22Rv1 (cell line): ENCODE data around the gene LRRC14B.

ENCODE experiments used
- ZFX ChIP-seq: fragments of 450-650 bp; IDR thresholded peaks from 2 replicates; pipeline ENCODE4 v1.6.1; 2017; ENCODE audit warnings: antibody characterized with exemption, borderline replicate concordance
- TF ChIP-seq, protein P1 (sequence below): fragments of 450-650 bp; IDR thresholded peaks from 2 replicates; pipeline ENCODE4 v1.5.1; 2017; ENCODE audit warnings: mild to moderate bottlenecking

DNA sequence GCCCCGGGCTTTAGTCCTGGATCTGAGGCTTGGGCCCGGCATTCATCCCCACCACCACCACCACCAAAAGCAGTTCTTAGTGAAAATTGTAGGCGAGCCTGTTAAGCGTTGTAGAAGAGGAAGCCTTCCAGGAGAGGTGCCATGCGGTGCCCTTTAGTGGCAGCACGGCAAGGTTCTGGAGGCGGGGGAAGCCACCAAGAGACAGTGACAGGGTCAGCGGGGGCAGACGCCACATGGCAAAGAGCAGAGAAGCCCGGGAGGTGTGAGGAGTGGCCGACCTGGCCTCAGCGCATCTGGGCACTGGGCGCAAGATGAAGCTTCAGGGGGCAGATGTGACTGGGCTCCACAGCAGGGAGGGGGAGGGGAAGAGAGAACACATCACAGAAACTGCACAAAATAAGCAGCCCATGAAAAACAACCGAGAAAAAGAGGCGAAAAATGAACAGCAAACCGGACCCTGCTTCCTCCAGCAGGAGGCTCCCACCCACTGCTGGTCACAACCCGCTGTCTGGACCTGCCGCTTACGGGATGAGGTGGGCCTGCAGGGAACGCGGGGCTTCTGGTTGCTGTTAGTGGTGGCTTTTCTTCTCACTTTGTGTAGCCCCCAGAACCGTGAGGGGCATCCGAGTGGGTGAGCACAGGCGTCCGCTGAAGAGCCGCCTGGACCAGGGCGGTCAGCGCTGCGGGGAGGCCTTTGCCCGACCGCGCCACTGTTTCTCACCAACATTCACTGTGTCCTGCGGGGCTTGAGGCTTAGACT is 4.3 kb downstream of the LRRC14B start:
- TF ChIP-seq, protein P1, sequence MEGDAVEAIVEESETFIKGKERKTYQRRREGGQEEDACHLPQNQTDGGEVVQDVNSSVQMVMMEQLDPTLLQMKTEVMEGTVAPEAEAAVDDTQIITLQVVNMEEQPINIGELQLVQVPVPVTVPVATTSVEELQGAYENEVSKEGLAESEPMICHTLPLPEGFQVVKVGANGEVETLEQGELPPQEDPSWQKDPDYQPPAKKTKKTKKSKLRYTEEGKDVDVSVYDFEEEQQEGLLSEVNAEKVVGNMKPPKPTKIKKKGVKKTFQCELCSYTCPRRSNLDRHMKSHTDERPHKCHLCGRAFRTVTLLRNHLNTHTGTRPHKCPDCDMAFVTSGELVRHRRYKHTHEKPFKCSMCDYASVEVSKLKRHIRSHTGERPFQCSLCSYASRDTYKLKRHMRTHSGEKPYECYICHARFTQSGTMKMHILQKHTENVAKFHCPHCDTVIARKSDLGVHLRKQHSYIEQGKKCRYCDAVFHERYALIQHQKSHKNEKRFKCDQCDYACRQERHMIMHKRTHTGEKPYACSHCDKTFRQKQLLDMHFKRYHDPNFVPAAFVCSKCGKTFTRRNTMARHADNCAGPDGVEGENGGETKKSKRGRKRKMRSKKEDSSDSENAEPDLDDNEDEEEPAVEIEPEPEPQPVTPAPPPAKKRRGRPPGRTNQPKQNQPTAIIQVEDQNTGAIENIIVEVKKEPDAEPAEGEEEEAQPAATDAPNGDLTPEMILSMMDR, result no peak
- no peak for TF ChIP-seq ZFX
